ENCODE measurements around the gene OR6B3. TPM values are rescaled to one million over a fixed set of nuclear protein-coding genes. Genes with fewer than 3 reads are reported as not detected.

The OR6B3 gene
- total RNA-seq, 2 experiments from 2014 or later, result not detected

DNA sequence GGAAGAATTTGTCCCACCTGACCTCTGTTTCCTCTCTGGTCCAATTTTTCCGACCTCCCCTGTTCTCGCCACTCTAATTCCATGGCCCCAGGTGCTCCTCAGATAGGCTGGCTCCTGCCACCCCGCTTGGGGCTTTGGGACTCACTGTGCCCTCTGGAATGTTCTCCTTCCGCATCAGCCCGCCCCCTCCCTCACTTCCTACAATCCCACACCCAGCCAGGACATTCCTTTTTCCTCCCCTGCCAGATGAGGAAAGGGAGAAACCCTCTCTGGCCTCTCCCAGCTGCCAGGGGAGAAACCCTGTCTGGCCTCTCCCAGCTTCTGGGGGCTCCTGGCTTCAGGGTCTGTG lies 20.0 kb downstream of the OR6B3 start:
- Mint-ChIP-seq H3K27me3 (peaks cover 29% of the 10 kb centered on the region), H3K4me1 (no peaks in the 10 kb centered on the region), H3K9me3 (ENCODE audit: low read depth) (no peaks in the 10 kb centered on the region), H3K36me3 (no peaks in the 10 kb centered on the region), H3K4me3 (no peak overlapping the region), H3K27ac (no peak overlapping the region)
- no peak for ATAC-seq
- CTCF ChIA-PET, result interaction anchor here (0.7 kb wide), 1 partner anchor 87 kb away, joined by 3 read pairs; no protein-coding TSS in a partner anchor
- DNase-seq, result no peak

DNA sequence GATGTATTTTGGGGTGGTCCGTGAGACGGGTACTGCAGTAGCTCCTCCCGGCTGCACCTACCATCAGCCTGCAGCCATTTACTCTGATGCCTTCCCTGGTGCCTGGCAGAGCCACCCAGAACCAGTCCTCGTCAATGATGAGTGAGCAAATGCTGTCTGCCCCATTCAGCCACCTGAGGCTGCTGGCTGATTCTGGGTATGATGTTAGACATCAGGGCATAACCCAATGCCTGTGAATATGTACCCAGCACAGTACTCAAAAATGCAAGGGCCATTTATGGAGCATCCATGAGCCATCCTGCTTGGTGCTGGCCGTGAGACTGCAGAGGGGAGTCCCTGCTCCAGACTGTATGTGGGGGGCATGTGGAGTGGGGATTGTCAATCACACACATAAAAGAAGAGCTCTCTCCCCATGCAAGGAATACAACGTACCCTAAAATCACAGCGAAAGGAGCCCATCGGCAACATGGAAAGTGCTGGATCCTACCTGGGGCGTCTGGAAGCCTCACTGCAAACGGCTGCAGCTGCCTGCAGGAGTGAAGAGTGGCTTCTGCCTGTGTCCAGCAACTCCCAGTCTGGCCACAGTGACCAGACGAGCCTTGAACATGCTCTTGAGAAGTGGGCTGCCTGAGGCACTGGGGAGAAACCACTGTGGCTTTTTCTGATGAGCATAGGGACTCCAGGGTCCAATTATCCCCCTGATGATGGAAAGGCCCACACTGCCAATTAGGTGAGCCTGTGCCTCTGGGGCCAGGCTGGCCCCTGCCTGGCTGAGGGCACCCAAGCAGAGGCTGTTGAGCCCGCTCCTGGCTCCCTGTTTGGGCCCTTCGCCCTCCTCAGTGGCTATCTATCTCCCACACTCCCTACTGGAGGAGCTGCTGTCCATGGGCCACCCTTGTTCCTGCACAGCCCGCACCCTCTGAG lies 20.7 kb downstream of the OR6B3 start:
- Mint-ChIP-seq H3K4me1 (no peaks in the 10 kb centered on the region), H3K4me3 (no peak overlapping the region), H3K27me3 (peaks cover 32% of the 10 kb centered on the region), H3K27ac (no peak overlapping the region), H3K9me3 (ENCODE audit: low read depth) (no peaks in the 10 kb centered on the region), H3K36me3 (no peaks in the 10 kb centered on the region)
- no peak for DNase-seq
- ATAC-seq, result no peak
- CTCF ChIA-PET, result interaction anchor here (0.6 kb wide), 1 partner anchor 55 kb away, joined by 3 read pairs; no protein-coding TSS in a partner anchor

DNA sequence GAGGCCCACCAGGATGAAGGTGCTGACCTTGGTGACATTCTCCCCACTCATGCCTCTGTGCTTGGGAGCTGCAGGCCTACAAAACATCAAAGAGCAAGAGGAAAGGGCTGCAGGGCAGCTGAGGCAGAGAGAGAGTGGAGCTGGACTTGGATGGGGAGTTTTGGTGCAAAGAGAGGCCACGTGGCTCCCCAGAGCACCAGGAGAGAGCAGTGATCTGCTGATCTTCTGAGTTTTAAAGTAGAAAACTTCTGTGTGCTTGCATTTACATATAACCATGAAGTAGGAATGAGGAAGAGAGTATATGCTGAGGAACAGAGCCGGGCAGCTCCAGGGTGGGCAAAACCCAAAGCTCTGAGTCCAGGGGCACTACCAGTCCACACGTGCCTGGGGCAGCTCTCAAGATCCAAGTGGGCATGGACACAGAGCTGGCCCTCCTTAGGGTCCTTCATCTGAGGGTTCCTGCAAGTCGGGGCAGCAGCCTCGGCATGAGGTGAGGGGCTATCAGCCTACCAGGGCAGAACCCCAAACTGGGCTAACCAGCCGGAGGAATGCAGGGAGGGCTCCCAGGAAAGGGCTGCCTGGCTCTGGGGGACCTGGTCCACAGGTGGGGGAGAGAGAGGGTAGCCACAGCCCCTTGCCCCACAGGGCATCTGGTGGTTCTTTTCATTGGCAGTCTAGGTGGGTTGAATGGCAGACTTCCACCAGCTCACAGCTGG lies 22.8 kb downstream of the OR6B3 start, which contains the start of gene OR6B2:
TSS of gene OR6B2 (minus strand) at position 51 of the 716 bp plus-strand sequence. CDS start at position 51, 0 bp downstream.
- H3K27me3 Mint-ChIP-seq, result peaks cover 29% of the 10 kb centered on the region
- H3K36me3 Mint-ChIP-seq, result no peaks in the 10 kb centered on the region
- no peak for ATAC-seq
- no peak within 1 kb of the TSS for H3K27ac Mint-ChIP-seq
- no peak for DNase-seq
- no peak within 1 kb of the TSS for H3K4me3 Mint-ChIP-seq
- no peaks in the 10 kb centered on the region for H3K9me3 Mint-ChIP-seq (ENCODE audit: low read depth)
- no peaks in the 10 kb centered on the region for H3K4me1 Mint-ChIP-seq
- CTCF ChIA-PET, result no interaction called here

DNA sequence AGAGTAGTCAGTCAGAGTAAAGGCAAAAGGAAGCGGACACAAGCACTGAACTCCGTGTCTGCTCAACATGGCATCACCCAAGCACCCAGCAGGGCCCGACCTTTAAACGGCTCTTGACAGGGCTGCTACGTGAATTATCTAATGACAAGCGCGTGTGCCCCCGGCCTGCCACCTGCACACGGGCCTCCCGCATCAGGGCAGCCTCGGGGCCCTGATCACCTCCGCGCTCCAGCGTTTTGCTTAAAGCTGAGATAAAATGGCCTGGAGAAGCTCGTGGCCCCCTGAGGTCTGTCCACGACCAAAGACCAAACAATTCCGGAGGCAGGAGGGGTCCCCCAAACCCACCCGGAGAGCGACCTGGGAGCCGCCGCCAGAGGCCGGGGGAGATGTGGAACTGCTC lies 28.6 kb downstream of the OR6B3 start:
- Mint-ChIP-seq H3K4me3 (peak overlapping the region; percentile 87), H3K27me3 (peaks cover 12% of the 10 kb centered on the region), H3K36me3 (peaks cover 8% of the 10 kb centered on the region), H3K4me1 (peaks cover 19% of the 10 kb centered on the region), H3K9me3 (ENCODE audit: low read depth) (no peaks in the 10 kb centered on the region), H3K27ac (peak overlapping the region; percentile 94)
- peak; percentile 32 for ATAC-seq
- peak; percentile 49 for DNase-seq
- CTCF ChIA-PET, result interaction anchor here (0.9 to 1.6 kb wide), 4 partner anchors 9 to 36 kb away, joined by 3 to 5 read pairs (median 4); no protein-coding TSS in a partner anchor

DNA sequence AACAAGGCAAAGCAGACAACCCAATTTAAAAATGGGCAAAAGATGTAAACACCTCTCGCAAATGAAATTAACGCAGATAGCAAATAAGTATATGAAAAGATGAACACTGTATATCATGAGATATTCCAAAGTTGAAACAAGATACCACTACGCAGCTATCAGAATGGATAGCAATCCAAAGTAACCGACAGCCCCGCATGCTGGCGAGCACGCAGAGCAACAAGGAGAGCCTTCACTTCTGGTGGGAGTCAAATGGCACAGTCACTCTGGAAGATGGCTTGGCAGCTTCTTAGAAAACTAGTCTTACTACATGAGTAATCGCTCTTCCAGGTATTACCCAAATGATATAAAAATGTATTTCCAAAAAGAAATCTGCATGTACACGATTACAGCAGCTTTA lies 29.5 kb downstream of the OR6B3 start:
- H3K4me3 Mint-ChIP-seq, result peak overlapping the region; percentile 87
- H3K27ac Mint-ChIP-seq, result no peak overlapping the region
- peaks cover 12% of the 10 kb centered on the region for H3K27me3 Mint-ChIP-seq
- peaks cover 19% of the 10 kb centered on the region for H3K4me1 Mint-ChIP-seq
- CTCF ChIA-PET, result interaction anchor here (0.8 to 1.4 kb wide), 2 partner anchors 10 to 32 kb away, joined by 3 read pairs; no protein-coding TSS in a partner anchor
- ATAC-seq, result no peak
- no peak for DNase-seq
- no peaks in the 10 kb centered on the region for H3K9me3 Mint-ChIP-seq (ENCODE audit: low read depth)
- H3K36me3 Mint-ChIP-seq, result peaks cover 12% of the 10 kb centered on the region

DNA sequence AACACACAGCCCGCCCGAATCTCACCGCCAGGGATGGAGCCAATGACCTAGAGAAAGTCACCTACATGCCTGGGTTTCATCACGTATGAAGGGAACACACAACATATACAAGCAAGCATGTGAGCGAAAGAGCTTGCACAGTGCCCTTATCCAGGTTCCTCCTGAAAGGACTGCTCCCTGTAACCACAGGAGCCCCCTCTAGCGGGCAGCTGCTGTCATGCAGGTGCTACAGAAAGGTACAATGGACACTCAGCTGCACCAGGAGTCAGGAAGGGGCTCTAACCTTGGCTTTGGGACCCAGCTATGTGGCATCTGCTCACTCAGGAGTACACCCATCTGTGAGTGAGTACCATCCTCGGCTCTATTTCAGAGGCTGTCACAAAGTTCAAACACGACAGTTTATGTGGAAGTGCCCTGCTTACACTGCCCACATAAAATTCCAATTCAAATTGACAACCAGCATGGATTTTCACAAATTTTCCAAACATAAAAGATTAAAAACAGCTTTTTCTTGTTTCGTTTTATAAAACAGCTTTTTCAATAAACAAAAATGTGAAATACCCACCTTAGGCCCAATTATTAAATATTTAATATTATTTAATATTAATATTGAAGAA lies 31.7 kb downstream of the OR6B3 start:
- ATAC-seq (no peak), DNase-seq (peak; percentile 78)
- CTCF ChIA-PET, result interaction anchor here (0.7 to 2.0 kb wide), 12 partner anchors 8 to 987 kb away, joined by 3 to 10 read pairs (median 3); no protein-coding TSS in a partner anchor
- H3K4me1 Mint-ChIP-seq, result peaks cover 19% of the 10 kb centered on the region
- no peaks in the 10 kb centered on the region for H3K9me3 Mint-ChIP-seq (ENCODE audit: low read depth)
- no peak overlapping the region for H3K27ac Mint-ChIP-seq
- peaks cover 1% of the 10 kb centered on the region for H3K27me3 Mint-ChIP-seq
- H3K36me3 Mint-ChIP-seq, result peaks cover 18% of the 10 kb centered on the region
- H3K4me3 Mint-ChIP-seq, result no peak overlapping the region

DNA sequence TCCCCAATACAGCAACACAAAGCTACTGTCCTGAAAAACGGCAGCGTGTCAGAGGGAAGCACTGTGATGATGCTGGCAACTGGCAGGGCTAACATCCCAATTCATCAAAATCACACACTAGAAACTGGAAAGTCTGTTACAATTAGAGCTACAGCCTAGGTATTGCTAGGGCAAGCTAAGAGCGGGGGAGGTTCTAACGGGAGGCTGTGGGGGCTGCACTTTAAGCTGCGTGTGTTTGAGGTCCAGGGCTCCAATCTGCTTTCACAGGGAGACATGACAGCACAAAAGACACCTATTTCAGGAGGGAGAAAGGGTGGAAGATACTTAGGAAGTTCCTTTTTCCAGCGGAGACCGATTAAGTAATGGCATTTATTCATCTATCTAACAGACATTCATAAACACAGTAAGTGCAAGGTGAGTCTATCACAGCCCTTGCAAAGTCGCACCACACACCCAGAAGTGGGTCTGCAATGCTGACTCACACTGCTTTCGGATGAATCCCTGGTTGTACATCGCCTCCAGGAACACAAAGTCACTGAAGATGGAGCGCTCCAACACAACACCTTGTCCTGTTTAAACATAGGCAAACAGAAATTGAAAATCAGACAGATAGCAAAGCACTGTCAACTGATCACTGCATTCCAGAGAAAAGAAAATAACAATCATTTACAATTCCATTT lies 35.1 kb downstream of the OR6B3 start:
- DNase-seq, result no peak
- Mint-ChIP-seq H3K27me3 (no peaks in the 10 kb centered on the region), H3K27ac (no peak overlapping the region), H3K36me3 (peaks cover 28% of the 10 kb centered on the region), H3K9me3 (ENCODE audit: low read depth) (no peaks in the 10 kb centered on the region), H3K4me1 (peaks cover 6% of the 10 kb centered on the region), H3K4me3 (no peak overlapping the region)
- CTCF ChIA-PET, result no interaction called here
- ATAC-seq, result no peak

DNA sequence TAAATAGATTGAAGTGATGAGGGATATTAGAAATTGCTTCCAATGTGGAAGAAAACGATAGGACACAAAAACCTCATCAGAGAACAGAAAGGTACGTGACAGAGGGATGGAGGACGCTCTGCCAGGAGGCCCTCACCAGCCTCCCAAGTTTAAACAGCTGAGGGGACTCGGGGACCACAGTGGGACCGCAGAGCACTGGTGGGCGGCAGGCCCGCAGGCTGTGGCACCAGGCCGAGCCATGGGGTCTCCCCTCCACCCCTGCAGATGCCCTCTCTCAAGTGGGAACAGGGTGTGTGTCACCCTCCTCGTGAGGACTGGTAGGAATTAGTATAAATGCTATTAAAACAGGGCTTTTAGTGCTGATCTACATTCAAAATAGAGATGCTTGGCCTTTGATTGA lies 39.0 kb downstream of the OR6B3 start:
- Mint-ChIP-seq H3K36me3 (peaks cover 23% of the 10 kb centered on the region), H3K9me3 (ENCODE audit: low read depth) (no peaks in the 10 kb centered on the region), H3K27me3 (no peaks in the 10 kb centered on the region), H3K27ac (no peak overlapping the region), H3K4me1 (no peaks in the 10 kb centered on the region), H3K4me3 (no peak overlapping the region)
- DNase-seq (no peak), ATAC-seq (no peak)
- CTCF ChIA-PET, result interaction anchor here (1.5 kb wide), 1 partner anchor 8 kb away, joined by 5 read pairs; no protein-coding TSS in a partner anchor

DNA sequence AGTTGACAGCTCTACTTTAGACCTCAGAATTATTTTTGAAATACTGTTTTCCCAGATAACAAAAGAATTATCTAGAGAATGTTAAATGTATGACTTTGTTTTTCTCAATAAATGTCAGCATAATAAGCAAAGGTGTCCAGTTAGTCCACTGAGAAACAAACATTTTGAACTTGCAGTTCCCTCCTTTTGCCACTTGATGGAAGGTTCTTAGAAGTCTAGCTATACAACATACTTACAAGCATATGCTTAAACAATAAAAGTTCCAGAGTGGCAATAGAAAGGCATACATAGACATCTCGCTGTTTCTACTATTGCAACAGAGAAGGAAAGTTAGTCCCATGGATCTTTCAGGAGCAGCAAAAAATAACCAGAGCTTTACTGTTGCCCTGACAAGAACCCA lies 40.0 kb downstream of the OR6B3 start:
- DNase-seq (no peak), ATAC-seq (no peak)
- Mint-ChIP-seq H3K9me3 (ENCODE audit: low read depth) (no peaks in the 10 kb centered on the region), H3K27me3 (no peaks in the 10 kb centered on the region), H3K4me1 (no peaks in the 10 kb centered on the region), H3K27ac (no peak overlapping the region), H3K36me3 (peaks cover 19% of the 10 kb centered on the region), H3K4me3 (no peak overlapping the region)
- CTCF ChIA-PET, result interaction anchor here (1.2 to 2.2 kb wide), 6 partner anchors 9 to 219 kb away, joined by 3 to 6 read pairs (median 5); partner anchors contain the start of gene NDUFA10

DNA sequence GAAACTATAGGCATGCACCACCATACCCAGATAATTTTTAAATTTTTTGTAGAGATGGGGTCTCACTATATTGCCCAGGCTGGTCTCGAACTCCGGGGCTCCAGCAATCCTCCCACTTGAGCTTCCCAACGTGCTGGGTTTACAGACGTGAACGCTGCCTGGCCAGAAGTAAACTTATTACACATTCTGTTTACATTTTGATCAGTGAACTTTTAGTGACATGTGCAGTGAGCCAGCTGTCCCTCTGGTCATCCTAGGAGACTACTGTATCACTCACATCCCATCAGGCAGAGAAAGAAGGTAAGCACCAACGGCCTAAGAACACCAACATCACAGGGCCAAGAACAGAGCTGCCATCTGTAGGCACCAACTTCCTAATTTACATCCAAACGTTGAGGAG lies 50.3 kb downstream of the OR6B3 start:
- ATAC-seq, result no peak
- no peak for DNase-seq
- H3K36me3 Mint-ChIP-seq, result peaks cover 15% of the 10 kb centered on the region
- no peaks in the 10 kb centered on the region for H3K27me3 Mint-ChIP-seq
- CTCF ChIA-PET, result interaction anchor here (1.4 to 1.9 kb wide), 2 partner anchors 9 to 11 kb away, joined by 3 to 8 read pairs; no protein-coding TSS in a partner anchor
- H3K27ac Mint-ChIP-seq, result no peak overlapping the region
- no peaks in the 10 kb centered on the region for H3K4me1 Mint-ChIP-seq
- H3K4me3 Mint-ChIP-seq, result no peak overlapping the region
- no peaks in the 10 kb centered on the region for H3K9me3 Mint-ChIP-seq (ENCODE audit: low read depth)

DNA sequence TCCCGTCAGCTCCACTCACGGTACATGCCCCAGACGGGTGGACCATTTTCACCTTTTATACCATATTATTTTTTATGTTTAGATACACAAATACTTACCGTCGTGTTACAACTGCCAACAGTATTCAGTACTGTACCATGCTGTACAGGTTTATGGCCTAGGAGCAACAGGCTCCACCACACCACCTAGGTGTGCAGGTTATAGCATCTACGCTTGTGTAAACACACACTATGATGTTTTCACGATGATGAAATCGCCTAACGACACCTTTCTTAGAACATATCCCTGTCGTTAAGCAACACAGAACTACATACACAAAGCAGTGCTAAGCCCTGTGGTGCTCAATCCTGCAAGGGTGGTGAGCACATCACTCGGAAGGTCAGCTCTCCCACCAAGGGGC lies 52.6 kb downstream of the OR6B3 start:
- Mint-ChIP-seq H3K4me3 (no peak overlapping the region), H3K27ac (no peak overlapping the region), H3K36me3 (peaks cover 15% of the 10 kb centered on the region), H3K9me3 (ENCODE audit: low read depth) (no peaks in the 10 kb centered on the region), H3K27me3 (no peaks in the 10 kb centered on the region), H3K4me1 (no peaks in the 10 kb centered on the region)
- ATAC-seq, result no peak
- no peak for DNase-seq
- CTCF ChIA-PET, result interaction anchor here (0.9 kb wide), 1 partner anchor 67 kb away, joined by 3 read pairs; no protein-coding TSS in a partner anchor

DNA sequence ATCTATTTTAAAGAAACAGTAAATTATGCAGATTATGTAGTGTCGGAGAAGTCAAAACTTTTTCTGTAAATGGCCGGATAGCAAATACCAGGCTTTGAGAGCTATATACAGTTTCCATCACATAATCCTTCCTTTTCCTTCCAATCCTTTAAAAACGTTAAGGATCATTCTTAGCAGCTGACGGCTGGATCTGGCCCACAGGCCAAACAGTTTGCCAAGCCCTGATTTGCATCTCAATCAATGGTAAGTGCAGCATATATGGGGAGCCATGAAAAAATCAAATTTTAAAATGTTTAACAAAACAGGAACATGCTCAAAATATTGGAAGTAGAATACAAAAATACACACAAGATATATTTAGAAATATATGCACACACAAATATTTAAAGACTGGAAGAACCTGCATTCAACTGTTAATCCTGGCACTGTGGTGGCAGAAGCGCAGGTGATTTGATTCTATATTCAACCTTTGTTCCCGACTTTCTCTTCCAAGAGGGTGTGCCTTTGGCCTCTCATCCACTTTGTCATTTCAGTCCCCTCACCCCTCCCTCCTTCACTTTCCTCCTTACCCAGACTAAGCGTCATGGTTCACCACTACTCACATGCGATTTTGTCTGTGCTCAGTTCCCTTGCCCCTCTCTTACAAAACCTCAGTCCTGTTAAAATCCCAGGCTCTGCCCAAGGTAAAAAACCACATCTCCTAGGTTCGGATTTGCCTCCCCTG lies 55.5 kb downstream of the OR6B3 start:
- peaks cover 16% of the 10 kb centered on the region for H3K36me3 Mint-ChIP-seq
- CTCF ChIA-PET, result no interaction called here
- no peak overlapping the region for H3K27ac Mint-ChIP-seq
- no peaks in the 10 kb centered on the region for H3K9me3 Mint-ChIP-seq (ENCODE audit: low read depth)
- H3K27me3 Mint-ChIP-seq, result no peaks in the 10 kb centered on the region
- ATAC-seq (no peak), DNase-seq (no peak)
- H3K4me1 Mint-ChIP-seq, result no peaks in the 10 kb centered on the region
- H3K4me3 Mint-ChIP-seq, result no peak overlapping the region

Measured in activated CD8-positive, alpha-beta memory T cell treated with anti-CD3 and anti-CD28 coated beads, Interleukin-2, amount 10 ng/mL, durations not matched to agents 7 days and 5 days (primary cell).